Heart left ventricle (tissue), 16 donors: ENCODE data around the gene TMEFF2. TPM values are rescaled to one million over a fixed set of nuclear protein-coding genes. Genes with fewer than 3 reads are reported as not detected.
"Not testable (repeated sequence)": the region's sequence is repeated elsewhere in the genome, so short reads cannot be mapped to it uniquely, and the experiment has no call there.

Source experiments
- ATAC-seq, 4 donors: fragments of 200-7000 bp; cut with Tn5 transposase; one replicate each; pipeline ENCODE4 v1.9.1; 2020 to 2022; ENCODE audit warnings: moderate library complexity in 4 of 4, mild to moderate bottlenecking in 3 of 4, moderate number of reproducible peaks in 1 of 4
- DNase-seq, 5 donors: peaks; one replicate each; pipeline ENCODE4 v3.0.0-alpha.2; 2020
- H3K27ac ChIP-seq, 12 donors: fragments of 200-600 bp; sonication (generic) in 4 of 12; one replicate each; pipeline versions ENCODE4 v1.5.0 to v1.8.0; 2016 to 2022; ENCODE audit warnings: mild to moderate bottlenecking in 2 of 12
- H3K27me3 ChIP-seq, 9 donors: fragments of 200-600 bp; sonication (generic) in 2 of 9; one replicate each; pipeline versions ENCODE4 v1.5.1 to v1.8.0; 2016 to 2022; ENCODE audit warnings: mild to moderate bottlenecking in 3 of 9
- H3K36me3 ChIP-seq, 9 donors: fragments of 200-600 bp; sonication (generic) in 2 of 9; one replicate each; pipeline versions ENCODE4 v1.5.0 to v1.8.0; 2018 to 2022; ENCODE audit warnings: mild to moderate bottlenecking in 2 of 9
- H3K4me1 ChIP-seq, 12 donors: fragments of 200-600 bp; sonication (generic) in 4 of 12; one replicate each; pipeline versions ENCODE4 v1.5.0 to v1.8.0; 2016 to 2022; ENCODE audit warnings: mild to moderate bottlenecking in 3 of 12
- H3K4me3 ChIP-seq, 12 donors: fragments of 200-600 bp; sonication (generic) in 4 of 12; one replicate each; pipeline versions ENCODE4 v1.5.0 to v1.8.0; 2017 to 2022; ENCODE audit warnings: mild to moderate bottlenecking in 9 of 12, moderate library complexity in 4 of 12
- H3K9me3 ChIP-seq, 12 donors: fragments of 200-600 bp; sonication (generic) in 4 of 12; one replicate each; pipeline versions ENCODE4 v1.5.0 to v1.8.0; 2016 to 2022; ENCODE audit warnings: mild to moderate bottlenecking in 1 of 12
- CTCF ChIP-seq, 12 donors: fragments of 200-600 bp; sonication (generic) in 4 of 12; IDR thresholded peaks; one replicate each; pipeline versions ENCODE4 v1.5.0 to v1.8.0; 2018 to 2022; ENCODE audit warnings: antibody characterized with exemption in 12 of 12, mild to moderate bottlenecking in 5 of 12
- POLR2A ChIP-seq, 2 donors: fragments of 450-650 bp; IDR thresholded peaks; one replicate each; pipeline ENCODE4 v1.6.1; 2017; ENCODE audit warnings: antibody characterized with exemption in 2 of 2, mild to moderate bottlenecking in 2 of 2, moderate library complexity in 2 of 2
- WGBS, 4 donors: extraction: QIAGEN DNeasy Blood & Tissue Kit in 2 of 4; methylation state at CpG; one replicate each; pipeline versions ENCODE4 v1.1.5 to v1.1.7; 2013 to 2018; 5-methylcytosine and 5-hydroxymethylcytosine counted together
- intact Hi-C, 10 donors: fragments of 100-400 bp; cut with DNase I; formaldehyde crosslinking; loops; one replicate each; pipeline versions ENCODE4 v1.11.1 to v1.14.2; 2022
- polyA plus RNA-seq, 2 donors: library from polyadenylated mRNA; stranded (reverse); fragments of 200-250 nt; gene quantifications; one replicate each; pipeline ENCODE4 v1.2.3, GENCODE V29; 2013
- total RNA-seq, 9 donors: library from RNA; depleted of rRNA in 2 of 9; stranded (reverse); fragments of >200 nt in 2 of 9; fragmentation: NEBNext Ultra II Directional in 3 of 9; extraction: Animal tissue kit (Norgen Biotek cat#: 25700) in 3 of 9; gene quantifications; one replicate each; pipeline versions ENCODE4 v1.1.0 to v1.2.4, GENCODE V29; 2016 to 2023
- donor health status: ischemic (EF 13 %, LVEDD 7.1; RV severe dilation, severe dysfunction).
- donor health status: healthy with polysubstance abuse.
- donor health status: DM: no; HTN: yes; CAD: no.
- donor health status: DM: no; HTN: no; CAD: no.
- donor health status: ischemic (EF 25% LVEDD 6.9; RV normal size, moderate dysfunction).
- donor health status: ischemic (EF 25% LVEDD 5.7; RV mildly dilated, moderate dysfunction).
- donor health status: healthy.
- donor health status: DM: yes; HTN: yes; CAD: no.
- donor health status: ischemic (EF 35%, LVEDD 5.7; RV mildly dilated, moderate dysfunction).
- donor health status: nonischemic (EF 11% LVEDD 7.7; RV severe dilation, severe dysfunction).
- donor health status: DM: yes; HTN: yes; CAD: no.
- donor health status: PGD.
- donor health status: ischemic (EF 29% LVEDD 5.4; RV normal size, mild dysfunction).
- donor health status: nonischemic (EF 23%, LVEDD 6.1; RV moderate dilation, normal function).

TMEFF2 gene
- total and polyA plus RNA-seq, 11 donors = 0.08 to 0.44 (median 0.23) TPM; not detected in 7

GRCh38 chr2:192119536-192119935 is 75.2 kb downstream of the TMEFF2 start:
- H3K36me3 ChIP-seq = no peaks in the 10 kb centered on the region
- 78 to 85% (median 82%) methylated on average over 1 of the region's 1 CpG for WGBS, 4 donors
- ATAC-seq = no peak
- TF ChIP-seq POLR2A (IDR thresholded peaks at IDR 0.05) (no peak), CTCF (IDR thresholded peaks at IDR 0.05) (no peak)
- no peak overlapping the region for H3K27ac ChIP-seq
- H3K4me3 ChIP-seq = no peak overlapping the region
- H3K4me1 ChIP-seq = peaks cover 0 to 25% (median 0%) of the 10 kb centered on the region in 12 donors
- peaks cover 0 to 8% (median 0%) of the 10 kb centered on the region in 12 donors for H3K9me3 ChIP-seq
- intact Hi-C loops = no loop called here
- H3K27me3 ChIP-seq = no peaks in the 10 kb centered on the region
- no peak for DNase-seq

- no peaks in the 10 kb centered on the region for H3K36me3 ChIP-seq
- no peaks in the 10 kb centered on the region for H3K27me3 ChIP-seq
- intact Hi-C loops = no loop called here
- H3K4me3 ChIP-seq = no peak overlapping the region
- DNase-seq (no peak), ATAC-seq (no peak)
- WGBS, 4 donors = 48 to 97% (median 50%) methylated on average over 2 of the region's 2 CpGs
- TF ChIP-seq POLR2A (IDR thresholded peaks at IDR 0.05) (no peak), CTCF (IDR thresholded peaks at IDR 0.05) (no peak)
- H3K4me1 ChIP-seq = peaks cover 0 to 14% (median 0%) of the 10 kb centered on the region in 12 donors
- H3K9me3 ChIP-seq = peaks cover 0 to 8% (median 0%) of the 10 kb centered on the region in 12 donors
- H3K27ac ChIP-seq = no peak overlapping the region
Observed at GRCh38 chr2:192117705-192118104, 77.0 kb downstream of the TMEFF2 start.

GRCh38 chr2:192111536-192111935 is 83.2 kb downstream of the TMEFF2 start:
- H3K9me3 ChIP-seq, H3K27ac ChIP-seq, H3K27me3 ChIP-seq, H3K4me3 ChIP-seq, H3K36me3 ChIP-seq, H3K4me1 ChIP-seq, ATAC-seq, DNase-seq, intact Hi-C loops: not testable (repeated sequence)
- WGBS, 4 donors = 59 to 78% (median 76%) methylated on average over 2 of the region's 2 CpGs

GRCh38 chr2:192099742-192100141 is 95.0 kb downstream of the TMEFF2 start:
- no peaks in the 10 kb centered on the region for H3K36me3 ChIP-seq
- ATAC-seq (no peak), DNase-seq (no peak)
- no peaks in the 10 kb centered on the region for H3K27me3 ChIP-seq
- H3K9me3 ChIP-seq = no peaks in the 10 kb centered on the region
- TF ChIP-seq CTCF (IDR thresholded peaks at IDR 0.05) (no peak), POLR2A (IDR thresholded peaks at IDR 0.05) (no peak)
- intact Hi-C loops = no loop called here
- no peaks in the 10 kb centered on the region for H3K4me1 ChIP-seq
- H3K4me3 ChIP-seq = no peak overlapping the region
- H3K27ac ChIP-seq = no peak overlapping the region

- Histone ChIP-seq H3K4me3 (no peak overlapping the region), H3K4me1 (no peaks in the 10 kb centered on the region), H3K27me3 (no peaks in the 10 kb centered on the region), H3K36me3 (no peaks in the 10 kb centered on the region), H3K9me3 (no peaks in the 10 kb centered on the region), H3K27ac (no peak overlapping the region)
- intact Hi-C loops = no loop called here
- WGBS, 4 donors = 95 to 99% (median 97%) methylated on average over 2 of the region's 2 CpGs
- ATAC-seq (no peak), DNase-seq (no peak)
- TF ChIP-seq POLR2A (IDR thresholded peaks at IDR 0.05) = no peak
- TF ChIP-seq CTCF (IDR thresholded peaks at IDR 0.05) = no peak
Observed at GRCh38 chr2:192098814-192099491, 95.8 kb downstream of the TMEFF2 start.
